HepG2 (cell line): ENCODE data around the gene ACSM2B.

ENCODE experiments used
- CEBPZ ChIP-seq: IDR thresholded peaks from 2 replicates; pipeline ENCODE4 v1.6.1; 2012; ENCODE audit warnings: low read length, improper control_type of control experiment
- CREB1 ChIP-seq, 2 experiments: fragments of 450-650 bp in 1 of 2; IDR thresholded peaks; 2 replicates each; pipeline ENCODE4 v1.6.1; 2016 to 2017; ENCODE audit warnings: control low read depth in 1 of 2, mild to moderate bottlenecking in 1 of 2, missing compliant biosample characterization in 1 of 2, missing genetic modification characterization in 1 of 2
- CTCF ChIP-seq: sonication (generic); formaldehyde crosslinking; IDR thresholded peaks from 2 replicates; pipeline ENCODE4 v1.5.0; 2020; ENCODE audit warnings: mild to moderate bottlenecking, missing genetic modification reagents, moderate library complexity
- EZH2 ChIP-seq: conservative IDR thresholded peaks from 2 replicates; pipeline ENCODE4 v1.6.1; 2012; ENCODE audit warnings: mild to moderate bottlenecking, low read depth, low read length, moderate library complexity
- GTF2F1 ChIP-seq: fragments of 150-350 bp; IDR thresholded peaks from 2 replicates; pipeline ENCODE4 v1.6.1; 2014; ENCODE audit warnings: low read length
- KAT2B ChIP-seq: fragments of 150-350 bp; IDR thresholded peaks from 2 replicates; pipeline ENCODE4 v1.6.1; 2014; ENCODE audit warnings: low read depth, low read length, borderline replicate concordance
- KIAA2018 ChIP-seq: sonication (generic); formaldehyde crosslinking; IDR thresholded peaks from 2 replicates; pipeline ENCODE4 v1.5.0; 2020; ENCODE audit warnings: mild to moderate bottlenecking, missing genetic modification reagents, borderline replicate concordance
- NBN ChIP-seq: fragments of 450-650 bp; conservative IDR thresholded peaks from 2 replicates; pipeline ENCODE4 v1.6.1; 2017
- POGZ ChIP-seq: sonication (generic); formaldehyde crosslinking; IDR thresholded peaks from 2 replicates; pipeline ENCODE4 v1.4.0; 2020; ENCODE audit warnings: mild to moderate bottlenecking, missing genetic modification reagents
- POLR2A ChIP-seq, 2 experiments: IDR thresholded peaks; 2 replicates each; pipeline ENCODE4 v1.6.1; 2011; ENCODE audit warnings: low read depth in 2 of 2, low read length in 2 of 2, mild to moderate bottlenecking in 1 of 2, moderate library complexity in 1 of 2; ENCODE audit not compliant: insufficient read depth in 1 of 2
- ZBTB21 ChIP-seq: sonication (generic); formaldehyde crosslinking; IDR thresholded peaks from 2 replicates; pipeline ENCODE4 v1.4.0; 2020; ENCODE audit warnings: missing genetic modification reagents
- ZNF746 ChIP-seq: sonication (generic); formaldehyde crosslinking; IDR thresholded peaks from 2 replicates; pipeline ENCODE4 v1.8.0; 2022; ENCODE audit warnings: mild to moderate bottlenecking, missing genetic modification reagents

- TF ChIP-seq NBN (no peak), POLR2A (IDR thresholded peaks at IDR 0.05; ENCODE audit: insufficient read depth in 1 of 2, low read depth in 2 of 2, low read length in 2 of 2) (no peak), CTCF (no peak), EZH2 (no peak), GTF2F1 (no peak), ZNF746 (CRISPR knock-in tag) (no peak), CREB1 (IDR thresholded peaks at IDR 0.05) (no peak), CREB1 (CRISPR knock-in tag; IDR thresholded peaks at IDR 0.05) (no peak), ZBTB21 (CRISPR knock-in tag) (no peak), KAT2B (no peak), KIAA2018 (CRISPR knock-in tag) (no peak), CEBPZ (no peak), POGZ (no peak)
Measured at GRCh38 chr16:20621406-20621805, 45.2 kb upstream of the ACSM2B start.
